Activated CD8-positive, alpha-beta memory T cell treated with anti-CD3 and anti-CD28 coated beads for 48 hours (primary cell): ENCODE data around the gene TMEM52B.

Experiments
- DNase-seq, 3 experiments: peaks; one replicate each; pipeline ENCODE4 v3.0.0-alpha.2; 2020; ENCODE audit warnings: low read depth in 2 of 3, low spot score in 2 of 3

The TMEM52B gene

GRCh38 chr12:10178821-10179220 is at the start of gene TMEM52B:
Gene TMEM52B (plus strand): TSS chr12:10179032. CDS start chr12:10179575, 543 bp downstream.
- no peak for DNase-seq

DNA sequence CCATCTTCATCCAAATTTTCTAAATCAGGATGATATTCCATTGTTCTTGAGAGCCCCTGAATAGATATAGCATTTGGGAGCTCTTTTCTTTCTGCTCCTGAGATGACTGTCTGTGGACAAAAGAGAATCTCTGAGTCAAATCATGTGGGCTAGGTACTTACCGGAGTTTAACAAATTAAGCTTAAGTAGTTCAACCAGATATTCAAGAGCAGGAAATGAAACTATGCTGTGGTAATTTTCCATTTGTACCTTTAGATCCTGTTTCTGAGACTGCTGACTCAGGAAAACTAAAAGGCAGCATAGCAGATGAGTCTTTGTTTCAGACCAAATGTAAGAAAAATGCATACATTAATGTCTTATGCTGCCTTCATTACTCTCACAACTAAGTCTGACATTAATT is 48.8 kb upstream of the TMEM52B start, which contains the start of gene CLEC7A:
TSS of gene CLEC7A (minus strand) at position 158 of the 400 bp plus-strand sequence. CDS start at position 41, 117 bp downstream.
- no peak for DNase-seq

DNA sequence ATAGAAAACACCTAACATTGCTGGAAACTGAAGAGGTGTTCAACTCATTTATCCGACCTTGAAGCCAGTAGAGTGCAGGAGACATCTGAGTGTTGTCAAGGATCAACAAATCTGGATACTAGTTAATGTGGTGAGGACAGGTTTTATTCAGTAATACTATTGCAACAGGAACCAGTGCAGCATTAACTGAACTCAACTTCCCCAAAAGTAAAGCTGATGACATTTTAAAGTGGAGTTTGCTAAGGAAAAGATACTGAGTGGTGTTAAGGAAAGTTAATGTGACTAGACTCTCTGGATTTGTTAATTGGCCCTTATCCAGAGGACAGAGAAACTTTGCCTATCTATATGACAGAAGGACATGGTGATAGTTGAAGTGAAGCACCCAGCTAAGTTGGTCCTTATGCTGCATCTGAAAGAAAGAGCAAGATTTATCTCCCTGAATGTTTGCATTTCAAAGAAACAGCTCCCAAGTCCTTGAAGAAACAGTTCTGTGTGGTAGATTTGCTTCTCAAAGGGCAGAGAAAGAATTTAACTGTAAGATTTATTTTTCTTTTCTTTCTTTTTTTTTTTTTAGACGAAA is 47.6 kb upstream of the TMEM52B start:
- no peak for DNase-seq

- DNase-seq: no peak
Measured at GRCh38 chr12:10132850-10133370, 45.9 kb upstream of the TMEM52B start.

DNA sequence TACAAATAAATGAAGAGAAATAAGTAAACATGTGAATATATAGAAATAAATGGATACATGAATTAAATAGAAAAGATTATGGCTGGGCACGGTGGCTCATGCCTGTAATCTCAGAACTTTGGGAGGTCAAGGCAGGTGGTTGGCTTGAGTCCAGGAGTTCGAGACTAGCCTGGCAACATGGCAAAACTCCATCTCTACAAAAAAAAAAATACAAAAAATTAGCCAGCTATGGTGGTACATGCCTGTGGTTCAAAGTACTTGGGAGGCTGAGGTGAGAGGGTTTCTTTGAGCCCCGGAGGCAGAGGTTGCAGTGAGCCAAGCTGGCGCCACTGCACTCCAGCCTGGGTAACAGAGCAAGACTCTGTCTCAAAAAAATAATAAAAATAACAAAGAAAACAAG is 43.7 kb upstream of the TMEM52B start:
- no peak for DNase-seq

GRCh38 chr12:10136637-10137205 is 42.1 kb upstream of the TMEM52B start:
- DNase-seq: no peak

- DNase-seq: no peak
Measured at GRCh38 chr12:10140001-10140400, 38.8 kb upstream of the TMEM52B start.

- DNase-seq: no peak
Measured at GRCh38 chr12:10142976-10143589, 35.7 kb upstream of the TMEM52B start.

DNA sequence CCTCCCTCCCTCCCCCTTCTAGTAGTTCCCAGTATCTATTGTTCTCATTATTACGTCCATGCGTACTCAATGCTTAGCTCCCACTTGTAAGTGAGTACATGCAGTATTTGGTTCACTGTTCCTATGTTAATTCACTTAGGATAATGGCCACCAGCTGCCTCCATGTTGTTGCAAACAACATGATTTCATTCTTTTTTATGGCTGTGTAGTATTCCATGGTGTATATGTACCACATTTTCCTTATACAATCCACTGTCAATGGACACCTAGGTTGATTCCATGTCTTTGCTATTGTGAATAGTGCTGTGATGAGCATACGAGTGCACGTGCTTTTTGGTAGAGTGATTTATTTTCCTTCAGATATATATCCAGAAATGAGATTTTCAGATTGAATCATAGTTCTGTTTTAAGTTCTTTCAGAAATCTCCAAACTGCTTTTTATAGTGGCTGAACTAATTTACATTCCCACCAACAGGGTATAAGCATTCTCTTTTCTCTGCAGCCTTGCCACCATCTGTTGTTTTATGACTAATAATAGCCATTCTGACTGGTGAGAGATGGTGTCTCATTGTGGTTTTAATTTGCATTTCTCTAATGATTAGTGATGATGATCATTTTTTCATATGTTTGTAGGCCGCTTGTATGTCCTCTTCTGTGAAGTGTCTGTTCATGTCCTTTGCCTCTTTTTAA is 31.0 kb upstream of the TMEM52B start:
- DNase-seq: no peak

DNA sequence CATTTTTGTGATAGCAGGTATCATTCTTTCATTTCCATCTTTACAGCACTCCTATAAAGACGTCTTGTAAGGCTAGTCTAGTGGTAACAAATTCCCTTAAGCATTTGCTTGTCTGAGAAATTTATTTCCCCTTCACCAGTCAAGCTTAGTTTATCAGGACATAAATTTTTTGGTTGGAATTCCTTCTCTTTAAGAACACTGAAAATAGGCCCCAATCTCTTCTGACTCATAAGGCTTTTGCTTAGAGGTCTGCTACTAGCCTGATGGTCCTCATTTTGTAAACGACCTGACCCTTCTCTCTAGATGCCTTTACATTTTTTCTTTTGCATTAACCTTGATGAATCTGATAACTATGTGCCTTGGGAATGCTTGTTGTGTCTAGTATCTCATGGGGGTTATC is 27.2 kb upstream of the TMEM52B start:
- DNase-seq: no peak

DNA sequence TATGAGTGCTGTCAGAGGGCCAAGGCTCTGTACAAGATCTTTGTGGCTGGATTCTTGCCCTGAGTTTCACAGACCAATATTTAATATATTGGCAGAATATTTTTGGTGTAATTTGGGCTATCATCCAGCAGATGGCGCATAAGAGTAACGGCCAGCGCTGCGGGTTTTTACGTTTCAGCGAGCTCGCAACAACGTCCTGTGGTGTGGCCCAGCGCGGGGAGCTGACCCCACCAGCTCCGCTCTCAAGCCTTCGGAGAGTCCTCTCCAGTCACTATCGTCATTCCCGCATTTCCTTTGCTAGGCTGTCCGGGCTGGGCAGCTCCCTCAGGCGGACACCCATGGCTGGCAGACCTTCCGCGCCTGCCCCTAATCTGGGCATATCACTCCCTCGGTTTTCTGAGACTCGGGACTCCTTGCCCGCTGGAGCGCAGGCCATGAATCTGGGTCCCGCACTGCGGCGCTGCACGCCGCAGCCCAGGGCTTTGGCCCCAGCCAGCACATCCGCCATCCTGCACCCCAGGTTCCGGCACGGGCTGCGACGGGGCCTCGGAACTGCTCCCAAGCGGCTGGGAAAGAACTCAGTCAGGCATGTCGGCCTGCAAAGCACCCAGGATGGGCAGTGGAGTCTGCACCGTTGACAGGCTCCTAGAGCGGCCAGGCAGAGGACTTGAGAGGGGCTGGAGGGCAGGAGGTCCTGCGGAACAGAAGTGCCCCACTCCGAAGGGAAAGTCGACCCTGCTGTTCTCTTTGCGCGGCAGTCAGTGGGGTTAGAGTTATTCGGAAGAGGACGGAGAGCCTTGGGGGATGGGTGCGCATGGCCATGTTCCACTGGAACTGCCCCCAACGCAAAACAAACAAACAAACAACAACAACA is 25.3 kb upstream of the TMEM52B start:
- peak; percentile 26 to 49 (median 30) for DNase-seq

DNA sequence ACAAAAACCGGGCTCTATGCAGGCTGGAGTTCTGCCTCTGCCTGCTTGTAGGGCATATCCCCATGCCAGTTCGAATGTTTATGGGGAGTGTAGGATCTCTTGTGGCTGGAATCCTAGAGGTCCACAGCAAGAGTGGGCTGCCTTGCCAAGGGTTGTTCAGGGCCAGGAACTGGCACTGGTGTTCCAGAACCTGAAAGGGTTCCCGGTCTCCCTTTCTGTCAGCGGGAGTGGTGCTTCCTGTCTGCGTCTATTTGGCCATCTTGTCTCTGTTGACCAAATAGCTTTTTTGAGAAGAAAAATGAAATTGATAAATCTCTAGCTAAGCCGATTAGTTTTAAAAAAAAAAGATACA is 24.7 kb upstream of the TMEM52B start:
- no peak for DNase-seq

- no peak for DNase-seq
Measured at GRCh38 chr12:10155966-10156365, 22.9 kb upstream of the TMEM52B start.

- no peak for DNase-seq
Measured at GRCh38 chr12:10158406-10158805, 20.4 kb upstream of the TMEM52B start.

- DNase-seq: no peak
Measured at GRCh38 chr12:10159280-10159679, 19.6 kb upstream of the TMEM52B start.

DNA sequence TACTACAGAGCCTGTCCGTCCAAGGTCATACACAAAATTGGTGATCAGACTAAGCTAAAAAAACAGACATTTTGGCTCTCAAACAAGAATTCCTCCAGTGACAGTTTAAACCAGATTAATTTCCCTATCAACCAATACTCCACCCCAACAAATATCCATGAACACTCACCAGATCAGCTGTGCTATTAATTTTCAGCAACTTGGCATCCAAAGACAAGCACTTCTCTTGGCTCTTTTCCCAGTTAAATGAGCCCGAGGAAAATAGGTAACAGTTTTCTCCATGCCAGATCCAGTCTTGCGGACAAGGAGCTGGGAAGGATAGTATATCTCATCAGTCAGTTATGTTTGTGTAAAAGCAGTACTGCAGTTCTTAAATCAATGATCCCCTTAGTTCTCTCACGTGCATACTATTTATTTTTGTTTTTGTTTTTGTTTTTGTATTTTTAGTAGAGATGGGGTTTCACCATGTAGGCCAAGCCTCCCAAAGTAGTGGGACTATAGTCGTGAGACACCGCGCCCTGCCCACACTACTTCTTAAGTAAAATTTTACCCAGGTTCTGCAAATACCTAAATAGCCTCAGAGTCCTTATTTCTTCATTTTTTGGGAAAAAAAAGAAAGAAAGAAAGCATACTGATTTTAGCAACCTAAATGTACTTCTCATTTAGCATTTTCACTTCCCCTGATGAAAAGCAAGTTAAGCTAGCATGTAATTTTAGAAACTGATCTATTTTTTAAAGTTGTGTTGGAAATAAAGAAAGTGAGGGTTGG is 18.0 kb upstream of the TMEM52B start:
- DNase-seq: no peak

DNA sequence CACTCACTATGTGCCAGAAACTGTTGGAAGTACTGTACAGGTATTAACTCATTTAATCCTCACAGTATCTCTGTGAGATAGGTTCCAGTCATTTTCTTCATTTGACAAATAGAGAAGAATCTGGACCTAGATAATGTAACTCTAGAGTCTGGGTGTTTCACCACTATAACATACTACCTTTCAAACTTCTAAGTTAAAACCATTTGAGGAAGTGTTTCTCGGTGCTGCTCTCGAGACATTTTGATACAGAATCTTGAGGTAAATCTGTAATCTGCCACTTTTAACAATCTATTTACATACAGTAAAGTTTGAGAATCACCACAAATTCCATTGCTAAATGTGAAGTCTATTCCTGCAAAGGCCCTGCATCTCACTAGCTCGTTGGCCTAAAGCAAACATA is 15.7 kb upstream of the TMEM52B start:
- no peak for DNase-seq

DNA sequence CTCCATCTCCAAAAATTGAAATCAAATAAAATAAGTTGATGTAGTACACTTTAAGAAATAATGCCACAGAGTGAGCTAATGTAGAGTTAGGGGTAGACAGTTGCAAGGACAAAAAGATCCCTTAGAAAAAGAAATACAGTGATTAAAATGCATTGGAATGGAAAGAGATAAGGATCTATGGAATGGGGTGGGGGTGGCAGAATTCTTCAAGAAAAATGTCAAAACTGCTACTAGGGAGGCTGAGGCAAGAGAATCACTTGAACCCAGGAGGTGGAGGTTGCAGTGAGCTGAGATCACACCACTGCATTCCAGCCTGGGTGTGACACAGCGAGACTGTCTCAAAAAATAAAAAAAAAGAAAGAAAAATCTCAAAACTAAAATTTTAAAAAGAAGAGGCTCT is 13.4 kb upstream of the TMEM52B start:
- DNase-seq: no peak

GRCh38 chr12:10167599-10167998 is 11.2 kb upstream of the TMEM52B start:
- DNase-seq: no peak

- no peak for DNase-seq
Measured at GRCh38 chr12:10169104-10169503, 9.7 kb upstream of the TMEM52B start.
